Type B pancreatic cell (in vitro differentiated cells): ENCODE results near the gene LRRC56. TPM values are rescaled to one million over a fixed set of nuclear protein-coding genes. Genes with fewer than 3 reads are reported as not detected.

Experiments used
- DNase-seq: peaks from one replicate; pipeline ENCODE4 v3.0.0; 2021; ENCODE audit warnings: mixed read lengths; ENCODE audit not compliant: unreplicated experiment; ENCODE audit errors: extremely low spot score
- H3K27ac Mint-ChIP-seq: 2 replicates; pipeline ENCODE4 v1.8.0; 2021; ENCODE audit warnings: mild to moderate bottlenecking, mixed read lengths
- H3K27me3 Mint-ChIP-seq: 2 replicates; pipeline ENCODE4 v1.8.0; 2021; ENCODE audit warnings: mixed read lengths
- H3K36me3 Mint-ChIP-seq: 2 replicates; pipeline ENCODE4 v1.8.0; 2021; ENCODE audit warnings: mixed read lengths
- H3K4me1 Mint-ChIP-seq: one replicate; pipeline ENCODE4 v1.8.0; 2021; ENCODE audit warnings: mixed read lengths; ENCODE audit not compliant: unreplicated experiment
- H3K4me3 Mint-ChIP-seq: 2 replicates; pipeline ENCODE4 v1.8.0; 2021; ENCODE audit warnings: mild to moderate bottlenecking, mixed read lengths
- H3K9me3 Mint-ChIP-seq: 2 replicates; pipeline ENCODE4 v1.8.0; 2021; ENCODE audit warnings: mixed read lengths
- microRNA-seq: library from miRNA; unstranded; fragments of <30 nt; microRNA quantifications from one replicate; pipeline ENCODE4, GENCODE V29; 2020
- total RNA-seq: library from RNA; stranded (reverse); gene quantifications from 2 replicates; pipeline ENCODE4 v1.2.1, GENCODE V29; 2021; ENCODE audit warnings: low replicate concordance
- TF ChIP-seq, protein P1 (sequence below): fragments of 200-600 bp; sonication (generic); conservative IDR thresholded peaks from 2 replicates; pipeline ENCODE4 v1.5.0; 2021; ENCODE audit warnings: antibody characterized with exemption, mild to moderate bottlenecking

The LRRC56 gene
- total RNA-seq, 1 donor from 2014 or later, result 1.7 TPM

DNA sequence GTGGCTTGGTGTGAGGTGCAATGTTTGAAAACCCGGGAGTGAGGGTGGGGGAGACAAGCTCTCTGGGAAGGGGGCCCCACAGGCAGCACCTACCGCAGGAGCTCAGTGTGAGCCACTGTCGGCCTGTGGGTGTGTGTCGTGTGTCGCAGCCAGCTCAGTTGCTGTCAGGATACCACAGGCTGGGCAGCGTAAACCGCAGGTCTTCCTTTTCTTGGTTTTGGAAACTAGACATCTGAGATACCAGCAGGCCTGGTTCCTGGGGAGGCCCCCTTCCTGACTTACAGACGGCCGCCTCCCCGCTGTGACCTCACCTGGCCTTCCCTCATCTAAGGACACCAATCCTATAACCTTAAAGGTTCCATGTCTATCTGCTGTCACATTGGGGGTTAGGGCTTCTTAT is 59.0 kb downstream of the LRRC56 start:
- Mint-ChIP-seq H3K27me3 (no peaks in the 10 kb centered on the region), H3K27ac (no peak overlapping the region), H3K9me3 (no peaks in the 10 kb centered on the region), H3K4me1 (no peaks in the 10 kb centered on the region), H3K4me3 (no peak overlapping the region), H3K36me3 (peaks cover 9% of the 10 kb centered on the region)
- TF ChIP-seq, protein P1, sequence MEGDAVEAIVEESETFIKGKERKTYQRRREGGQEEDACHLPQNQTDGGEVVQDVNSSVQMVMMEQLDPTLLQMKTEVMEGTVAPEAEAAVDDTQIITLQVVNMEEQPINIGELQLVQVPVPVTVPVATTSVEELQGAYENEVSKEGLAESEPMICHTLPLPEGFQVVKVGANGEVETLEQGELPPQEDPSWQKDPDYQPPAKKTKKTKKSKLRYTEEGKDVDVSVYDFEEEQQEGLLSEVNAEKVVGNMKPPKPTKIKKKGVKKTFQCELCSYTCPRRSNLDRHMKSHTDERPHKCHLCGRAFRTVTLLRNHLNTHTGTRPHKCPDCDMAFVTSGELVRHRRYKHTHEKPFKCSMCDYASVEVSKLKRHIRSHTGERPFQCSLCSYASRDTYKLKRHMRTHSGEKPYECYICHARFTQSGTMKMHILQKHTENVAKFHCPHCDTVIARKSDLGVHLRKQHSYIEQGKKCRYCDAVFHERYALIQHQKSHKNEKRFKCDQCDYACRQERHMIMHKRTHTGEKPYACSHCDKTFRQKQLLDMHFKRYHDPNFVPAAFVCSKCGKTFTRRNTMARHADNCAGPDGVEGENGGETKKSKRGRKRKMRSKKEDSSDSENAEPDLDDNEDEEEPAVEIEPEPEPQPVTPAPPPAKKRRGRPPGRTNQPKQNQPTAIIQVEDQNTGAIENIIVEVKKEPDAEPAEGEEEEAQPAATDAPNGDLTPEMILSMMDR, result no peak
- DNase-seq, result no peak

DNA sequence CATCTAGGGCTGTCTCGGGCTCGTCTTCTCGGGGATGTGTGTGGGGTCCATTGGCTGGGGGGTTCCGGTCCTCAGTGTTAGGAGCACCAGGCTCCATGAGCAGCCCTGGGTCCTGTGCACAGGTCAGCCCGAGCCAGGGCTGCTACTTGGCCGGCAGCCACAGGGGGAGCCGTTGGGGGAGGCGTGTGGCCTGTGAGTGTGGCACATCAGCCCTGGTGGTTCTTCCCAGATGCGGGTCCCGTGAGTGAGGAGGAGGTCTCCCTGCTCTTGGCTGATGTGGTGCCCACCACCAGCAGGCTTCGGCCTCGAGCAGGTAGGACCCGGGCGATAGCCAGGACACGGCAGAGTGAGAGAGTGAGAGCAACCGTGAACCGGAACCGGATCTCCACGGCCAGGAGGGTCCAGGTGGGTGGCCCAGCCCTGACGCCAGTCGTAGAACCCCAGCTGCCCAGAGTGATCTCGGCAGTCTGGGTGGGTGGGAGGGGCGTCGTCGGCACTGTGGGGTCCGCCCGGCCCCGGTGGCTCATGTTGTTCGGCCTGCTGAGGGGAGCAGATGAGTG is 59.9 kb downstream of the LRRC56 start:
- Mint-ChIP-seq H3K27ac (no peak overlapping the region), H3K4me1 (no peaks in the 10 kb centered on the region), H3K27me3 (no peaks in the 10 kb centered on the region), H3K36me3 (peaks cover 10% of the 10 kb centered on the region), H3K4me3 (no peak overlapping the region), H3K9me3 (no peaks in the 10 kb centered on the region)
- TF ChIP-seq, protein P1, result peak; percentile 44
- no peak for DNase-seq

DNA sequence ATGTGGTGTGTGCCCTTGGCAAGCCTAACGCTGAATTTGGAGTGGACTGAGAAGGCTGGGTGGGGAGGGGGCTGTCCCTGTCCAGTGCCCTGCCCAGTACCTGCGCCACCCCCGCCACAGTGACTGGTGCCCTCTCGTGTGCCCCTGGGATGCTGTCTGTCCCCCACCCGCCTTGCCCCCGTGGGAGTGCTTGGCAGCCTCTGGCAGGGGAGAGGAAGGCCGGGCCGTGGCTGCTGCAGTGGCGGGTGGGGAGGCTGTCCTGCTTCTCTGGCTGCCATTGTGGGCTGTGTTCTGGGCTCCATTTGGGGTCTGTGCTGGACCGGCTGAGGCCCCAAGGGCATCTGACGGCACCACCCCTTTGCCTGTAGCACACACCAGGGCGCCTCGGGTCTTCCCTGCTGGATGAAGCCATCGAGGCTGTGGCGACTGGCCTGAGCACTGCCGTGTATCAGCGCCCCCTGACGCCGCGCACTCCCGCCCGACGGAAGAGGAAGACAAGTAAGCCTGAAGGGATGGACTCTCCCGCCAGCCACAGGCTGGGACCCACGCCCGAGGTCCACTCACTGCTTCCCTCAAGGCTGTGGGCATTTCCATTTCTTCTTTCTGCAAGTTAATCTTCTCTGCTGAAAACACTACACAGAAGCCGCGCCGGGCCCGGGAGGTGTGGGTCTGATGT is 60.8 kb downstream of the LRRC56 start:
- Mint-ChIP-seq H3K4me3 (no peak overlapping the region), H3K9me3 (no peaks in the 10 kb centered on the region), H3K27ac (no peak overlapping the region), H3K27me3 (no peaks in the 10 kb centered on the region), H3K4me1 (no peaks in the 10 kb centered on the region), H3K36me3 (peaks cover 7% of the 10 kb centered on the region)
- DNase-seq, result no peak
- TF ChIP-seq, protein P1, result no peak

DNA sequence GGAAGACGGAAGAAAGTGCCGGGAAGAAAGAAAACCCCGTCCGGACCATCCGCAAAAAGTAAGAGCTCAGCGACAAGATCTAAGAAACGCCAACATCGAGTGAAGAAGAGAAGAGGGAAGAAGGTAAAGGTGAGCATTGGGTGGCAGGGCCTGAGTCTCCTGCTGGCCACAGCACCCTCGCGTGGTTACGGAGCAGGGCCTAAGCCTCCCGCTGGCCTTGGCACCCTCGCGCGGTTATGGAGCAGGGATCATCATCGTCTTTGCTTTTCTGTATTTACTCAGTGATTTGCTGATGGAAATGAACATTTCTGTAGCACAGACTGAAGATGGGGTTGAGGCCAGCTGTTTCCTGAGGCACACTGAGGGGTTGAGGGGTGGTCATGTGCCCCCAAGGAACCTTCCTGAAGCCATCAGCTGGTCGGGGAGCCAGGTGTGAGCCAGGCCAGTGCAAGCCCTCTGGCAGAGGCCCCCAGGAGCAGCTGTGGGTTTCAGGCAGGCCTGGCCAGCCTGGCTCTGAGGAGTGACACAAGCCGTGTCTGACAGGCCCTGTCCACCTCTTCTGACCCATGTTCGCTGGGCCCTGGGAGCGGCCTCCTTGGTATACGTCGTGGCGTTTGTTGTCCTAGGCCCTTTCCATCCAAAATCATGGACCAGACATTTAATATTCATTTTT is 64.4 kb downstream of the LRRC56 start:
- Mint-ChIP-seq H3K9me3 (no peaks in the 10 kb centered on the region), H3K36me3 (peaks cover 9% of the 10 kb centered on the region), H3K27me3 (no peaks in the 10 kb centered on the region), H3K4me3 (no peak overlapping the region), H3K27ac (no peak overlapping the region), H3K4me1 (no peaks in the 10 kb centered on the region)
- TF ChIP-seq, protein P1, result no peak
- DNase-seq, result no peak

DNA sequence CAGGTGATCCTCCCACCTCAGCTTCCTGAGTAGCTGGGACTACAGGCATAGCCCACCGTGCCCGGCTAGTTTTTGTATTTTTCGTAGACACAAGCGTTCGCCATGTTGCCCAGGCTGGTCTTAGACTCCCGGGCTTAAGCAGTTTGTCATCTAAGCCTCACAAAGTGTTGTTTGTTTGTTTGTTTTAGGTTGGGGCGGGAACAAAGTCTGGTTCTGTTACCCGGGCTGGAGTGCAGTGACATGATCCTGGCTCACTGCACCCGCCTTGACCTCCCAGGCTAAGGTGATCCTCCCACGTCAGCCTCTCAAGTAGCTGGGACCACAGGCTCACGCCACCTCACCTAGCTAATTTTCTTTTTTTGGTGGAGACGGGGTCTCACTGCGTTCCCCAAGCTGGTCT is 65.8 kb downstream of the LRRC56 start:
- no peak for DNase-seq
- no peak overlapping the region for H3K27ac Mint-ChIP-seq
- H3K36me3 Mint-ChIP-seq, result peaks cover 9% of the 10 kb centered on the region
- no peaks in the 10 kb centered on the region for H3K9me3 Mint-ChIP-seq
- TF ChIP-seq, protein P1, result no peak
- no peaks in the 10 kb centered on the region for H3K4me1 Mint-ChIP-seq
- no peak overlapping the region for H3K4me3 Mint-ChIP-seq
- H3K27me3 Mint-ChIP-seq, result no peaks in the 10 kb centered on the region

Small RNA genes lying within 50 kb of the gene (microRNA-seq; reads per million reads assigned to microRNA genes)
- gene MIR210, result 496 reads per million, percentile 77 among the genes with 10 or more reads in this experiment

Other genes starting within 250 kb of the LRRC56 start
- 12.6 and 32.5 TPM in 2 replicates for gene PGGHG, start 248.4 kb upstream of the LRRC56 start, total RNA-seq
- gene IFITM5, start 238.0 kb upstream of the LRRC56 start, total RNA-seq, result not detected in 2 replicates
- gene IFITM2, start 229.7 kb upstream of the LRRC56 start, total RNA-seq, result 109 and 238 TPM in 2 replicates
- gene IFITM1, start 223.5 kb upstream of the LRRC56 start, total RNA-seq, result 34.1 and 192 TPM in 2 replicates
- gene IFITM3, start 216.7 kb upstream of the LRRC56 start, total RNA-seq, result 175 and 354 TPM in 2 replicates
- 95.0 and 185 TPM in 2 replicates for gene B4GALNT4, start 168.0 kb upstream of the LRRC56 start, total RNA-seq
- gene PKP3, start 143.3 kb upstream of the LRRC56 start, total RNA-seq, result 51.6 and 156 TPM in 2 replicates
- gene SIGIRR, start 122.5 kb upstream of the LRRC56 start, total RNA-seq, result 36.2 and 44.0 TPM in 2 replicates
- 25.3 and 66.6 TPM in 2 replicates for gene ANO9, start 95.5 kb upstream of the LRRC56 start, total RNA-seq
- 33.6 and 46.9 TPM in 2 replicates for gene PTDSS2, start 87.2 kb upstream of the LRRC56 start, total RNA-seq
- 84.5 and 128 TPM in 2 replicates for gene RNH1, start 30.3 kb upstream of the LRRC56 start, total RNA-seq
- 54.6 and 63.1 TPM in 2 replicates for gene HRAS, start 2.0 kb upstream of the LRRC56 start, total RNA-seq
- 6.7 and 7.2 TPM in 2 replicates for gene LMNTD2, start 23.2 kb downstream of the LRRC56 start, total RNA-seq
- 35.7 and 75.8 TPM in 2 replicates for gene RASSF7, start 23.4 kb downstream of the LRRC56 start, total RNA-seq
- gene PHRF1, start 38.9 kb downstream of the LRRC56 start, total RNA-seq, result 38.7 and 40.8 TPM in 2 replicates
- gene IRF7, start 78.4 kb downstream of the LRRC56 start, total RNA-seq, result 16.4 and 20.5 TPM in 2 replicates
- gene CDHR5, start 87.4 kb downstream of the LRRC56 start, total RNA-seq, result 7.1 and 23.0 TPM in 2 replicates
- gene SCT, start 89.7 kb downstream of the LRRC56 start, total RNA-seq, result 3.1 and 15.3 TPM in 2 replicates
- gene DRD4, start 99.7 kb downstream of the LRRC56 start, total RNA-seq, result 0.59 and 1.2 TPM in 2 replicates
- gene DEAF1, start 157.7 kb downstream of the LRRC56 start, total RNA-seq, result 41.0 and 48.1 TPM in 2 replicates
- 23.2 and 37.4 TPM in 2 replicates for gene TMEM80, start 158.3 kb downstream of the LRRC56 start, total RNA-seq
- gene EPS8L2, start 168.7 kb downstream of the LRRC56 start, total RNA-seq, result 218 and 497 TPM in 2 replicates
- gene TALDO1, start 209.9 kb downstream of the LRRC56 start, total RNA-seq, result 189 and 288 TPM in 2 replicates
- 80.1 and 80.9 TPM in 2 replicates for gene GATD1, start 240.0 kb downstream of the LRRC56 start, total RNA-seq